Occipital lobe (tissue), 2 donors: ENCODE measurements around the gene OTOS. TPM values are rescaled to one million over a fixed set of nuclear protein-coding genes. Genes with fewer than 3 reads are reported as not detected.

Experiments used
- DNase-seq: peaks from one replicate; lab custom pipeline; 2025; lab: John Stamatoyannopoulos, UW
- total RNA-seq: library from RNA; depleted of rRNA; stranded (reverse); fragments of >200 nt; gene quantifications from one replicate; pipeline ENCODE4 v1.2.3, GENCODE V29; 2014

The OTOS gene
- total RNA-seq, 1 donor from 2014 or later = 0.94 TPM

GRCh38 chr2:240168041-240168440 lies 27.6 kb upstream of the OTOS start:
- no peak for DNase-seq

- no peak for DNase-seq
Observed at GRCh38 chr2:240167588-240167880, 27.1 kb upstream of the OTOS start.

GRCh38 chr2:240166761-240167587 lies 26.5 kb upstream of the OTOS start:
- no peak for DNase-seq

GRCh38 chr2:240166191-240166590 lies 25.7 kb upstream of the OTOS start:
- no peak for DNase-seq

- DNase-seq = no peak
Observed at GRCh38 chr2:240165661-240166060, 25.2 kb upstream of the OTOS start.

- DNase-seq = no peak
Observed at GRCh38 chr2:240165034-240165433, 24.6 kb upstream of the OTOS start.

- DNase-seq = no peak
Observed at GRCh38 chr2:240164586-240164985, 24.1 kb upstream of the OTOS start.

- no peak for DNase-seq
Observed at GRCh38 chr2:240163844-240164574, 23.6 kb upstream of the OTOS start.

- DNase-seq = no peak
Observed at GRCh38 chr2:240162939-240163714, 22.7 kb upstream of the OTOS start.

- no peak for DNase-seq
Observed at GRCh38 chr2:240162531-240162930, 22.1 kb upstream of the OTOS start.

- DNase-seq = no peak
Observed at GRCh38 chr2:240162032-240162431, 21.6 kb upstream of the OTOS start.

GRCh38 chr2:240161087-240161750 lies 20.8 kb upstream of the OTOS start:
- DNase-seq = no peak

GRCh38 chr2:240160291-240161086 lies 20.0 kb upstream of the OTOS start:
- no peak for DNase-seq

GRCh38 chr2:240159251-240159839 lies 18.9 kb upstream of the OTOS start:
- DNase-seq = no peak

- DNase-seq = no peak
Observed at GRCh38 chr2:240157147-240157470, 16.7 kb upstream of the OTOS start.

- no peak for DNase-seq
Observed at GRCh38 chr2:240156435-240157146, 16.1 kb upstream of the OTOS start.

GRCh38 chr2:240155745-240156390 lies 15.4 kb upstream of the OTOS start:
- DNase-seq = no peak

- DNase-seq = no peak
Observed at GRCh38 chr2:240155048-240155744, 14.7 kb upstream of the OTOS start.

- DNase-seq = no peak
Observed at GRCh38 chr2:240154606-240155005, 14.1 kb upstream of the OTOS start.
